OCI-LY7 (cell line): ENCODE measurements around the gene MCF2L2. TPM values are rescaled to one million over a fixed set of nuclear protein-coding genes. Genes with fewer than 3 reads are reported as not detected.

Source experiments
- BruUV-seq: library from RNA; stranded (reverse); fragments of 400-500 nt; replicated peaks from 2 replicates; lab custom pipeline; 2021; lab: Mats Ljungman, UMichigan
- CTCF ChIA-PET: fragments of 300-600 bp; sonication (Branson Sonifier 250); formaldehyde crosslinking; loops from one replicate; lab custom pipeline; 2022; ENCODE audit warnings: antibody characterized with exemption; ENCODE audit not compliant: unreplicated experiment; lab: Charles Lee
- POLR2A ChIA-PET: fragments of 300-600 bp; sonication (Branson Sonifier 250); formaldehyde crosslinking; loops from one replicate; lab custom pipeline; 2022; ENCODE audit warnings: antibody characterized with exemption; lab: Charles Lee
- DNase-seq: peaks from one replicate; pipeline ENCODE4 v3.0.0-alpha.2; 2015; ENCODE audit warnings: low spot score
- H2AFZ ChIP-seq: fragments of 200-600 bp; sonication (generic), shearing (Covaris generic); 2 replicates; pipeline ENCODE4 v1.6.1; 2014; ENCODE audit warnings: mild to moderate bottlenecking, antibody characterized with exemption, low read length, moderate library complexity
- H3K27ac ChIP-seq: fragments of 200-600 bp; sonication (generic); 2 replicates; pipeline ENCODE4 v1.5.1; 2014; ENCODE audit warnings: mixed run types, low read depth, mild to moderate bottlenecking, moderate library complexity, low read length, inconsistent platforms; ENCODE audit not compliant: poor library complexity, severe bottlenecking
- H3K36me3 ChIP-seq: fragments of 200-600 bp; sonication (generic); 2 replicates; pipeline ENCODE4 v1.6.1; 2014; ENCODE audit warnings: mild to moderate bottlenecking, antibody characterized with exemption, low read length, moderate library complexity, mixed read lengths; ENCODE audit not compliant: insufficient read depth
- H3K4me1 ChIP-seq: fragments of 200-600 bp; sonication (generic); 2 replicates; pipeline ENCODE4 v1.5.1; 2014; ENCODE audit warnings: mild to moderate bottlenecking, low read length; ENCODE audit not compliant: insufficient read depth, poor library complexity, severe bottlenecking
- H3K4me2 ChIP-seq: fragments of 200-600 bp; sonication (generic); 2 replicates; pipeline ENCODE4 v1.6.1; 2014; ENCODE audit warnings: mild to moderate bottlenecking, low read length
- H3K4me3 ChIP-seq: fragments of 200-600 bp; sonication (generic); 2 replicates; pipeline ENCODE4 v1.5.1; 2014; ENCODE audit warnings: mild to moderate bottlenecking, low read depth, low read length; ENCODE audit not compliant: poor library complexity, severe bottlenecking
- H3K79me2 ChIP-seq: fragments of 200-600 bp; sonication (generic); 2 replicates; pipeline ENCODE4 v1.6.1; 2016; ENCODE audit warnings: low read depth, mild to moderate bottlenecking, low read length, moderate library complexity, mixed read lengths; ENCODE audit not compliant: insufficient read depth
- H3K9me2 ChIP-seq: fragments of 200-600 bp; sonication (generic); 2 replicates; pipeline ENCODE4 v1.6.1; 2016; ENCODE audit warnings: mild to moderate bottlenecking, low read length, mixed read lengths; ENCODE audit not compliant: insufficient read depth
- H3K9me3 ChIP-seq: fragments of 200-600 bp; sonication (generic); 2 replicates; pipeline ENCODE4 v1.6.1; 2014; ENCODE audit warnings: mild to moderate bottlenecking, mixed run types, low read length, mixed read lengths
- H4K20me1 ChIP-seq: fragments of 200-600 bp; sonication (generic); 2 replicates; pipeline ENCODE4 v1.6.1; 2014; ENCODE audit warnings: mild to moderate bottlenecking, antibody characterized with exemption, low read length, moderate library complexity, mixed read lengths; ENCODE audit not compliant: insufficient read depth
- CTCF ChIP-seq: fragments of 200-600 bp; sonication (generic); conservative IDR thresholded peaks from 2 replicates; pipeline ENCODE4 v1.5.1; 2014; ENCODE audit warnings: mild to moderate bottlenecking, antibody characterized with exemption, low read length, moderate library complexity, mixed read lengths
- EZH2phosphoT487 ChIP-seq: fragments of 200-600 bp; sonication (generic); IDR thresholded peaks from 2 replicates; pipeline ENCODE4 v1.6.1; 2018; ENCODE audit warnings: low read depth, borderline replicate concordance, mild to moderate bottlenecking, mixed run types, antibody characterized with exemption, low read length, moderate library complexity, mixed read lengths
- intact Hi-C: fragments of 100-400 bp; cut with micrococcal nuclease; formaldehyde crosslinking; loops from one replicate; pipeline ENCODE4 v1.10.0; 2022; ENCODE audit not compliant: unreplicated experiment
- total RNA-seq, 2 experiments: library from RNA; depleted of rRNA in 1 of 2; stranded (reverse); fragments of >200 nt in 1 of 2; shearing (Covaris generic) in 1 of 2; gene quantifications; 2 replicates each; pipeline ENCODE4 v1.2.3, GENCODE V29; 2014 to 2022

The MCF2L2 gene
- total RNA-seq, 2 experiments from 2014 or later: 6.6 to 8.0 TPM

- ChIA-PET POLR2A (interaction anchor here (1.1 kb wide), 1 partner anchor 186 kb away, joined by 3 read pairs; no protein-coding TSS in a partner anchor), CTCF (no interaction called here)
- no peak overlapping the region for H3K4me3 ChIP-seq
- H3K36me3 ChIP-seq: no peaks in the 10 kb centered on the region
- H3K4me2 ChIP-seq: no peak overlapping the region
- no peak overlapping the region for H3K27ac ChIP-seq
- H4K20me1 ChIP-seq: no peaks in the 10 kb centered on the region
- no peak overlapping the region for H2AFZ ChIP-seq
- H3K4me1 ChIP-seq: no peaks in the 10 kb centered on the region
- H3K9me3 ChIP-seq: no peaks in the 10 kb centered on the region
- DNase-seq: no peak
- H3K9me2 ChIP-seq: no peaks in the 10 kb centered on the region
- intact Hi-C loops: no loop called here
- TF ChIP-seq CTCF: no peak
- no TSS peak for BruUV-seq
- H3K79me2 ChIP-seq: no peaks in the 10 kb centered on the region
Measured at GRCh38 chr3:183370391-183370790, 58.0 kb downstream of the MCF2L2 start.

DNA sequence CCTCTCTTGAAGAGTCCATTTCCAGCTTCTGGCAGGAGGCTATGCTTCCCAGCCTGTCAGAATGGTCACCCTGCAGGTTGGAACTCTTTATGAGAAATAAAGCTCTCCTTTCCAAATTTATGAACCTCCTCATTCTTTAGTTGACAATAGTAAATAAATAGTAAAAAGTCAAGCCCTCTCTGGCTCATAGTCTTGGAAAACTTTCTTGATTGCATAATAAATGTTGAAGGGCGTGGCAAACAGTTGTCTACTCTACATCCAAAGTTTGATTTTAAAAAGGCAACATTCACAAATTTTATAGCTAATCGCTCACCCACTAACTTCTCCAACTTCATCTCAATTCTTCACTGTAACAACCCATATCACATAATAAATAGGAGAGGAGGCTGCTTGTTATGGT lies 58.8 kb downstream of the MCF2L2 start:
- BruUV-seq: no TSS peak
- TF ChIP-seq EZH2phosphoT487 (no peak), CTCF (no peak)
- intact Hi-C loops: no loop called here
- H3K4me3 ChIP-seq: no peak overlapping the region
- H3K4me2 ChIP-seq: no peak overlapping the region
- ChIA-PET POLR2A (interaction anchor here (0.6 to 1.1 kb wide), 3 partner anchors 50 to 201 kb away, joined by 3 read pairs; no protein-coding TSS in a partner anchor), CTCF (no interaction called here)
- H2AFZ ChIP-seq: no peak overlapping the region
- H3K9me3 ChIP-seq: no peaks in the 10 kb centered on the region
- H3K79me2 ChIP-seq: no peaks in the 10 kb centered on the region
- H3K4me1 ChIP-seq: no peaks in the 10 kb centered on the region
- no peaks in the 10 kb centered on the region for H4K20me1 ChIP-seq
- H3K9me2 ChIP-seq: no peaks in the 10 kb centered on the region
- no peaks in the 10 kb centered on the region for H3K36me3 ChIP-seq
- no peak for DNase-seq
- no peak overlapping the region for H3K27ac ChIP-seq

- POLR2A ChIA-PET: interaction anchor here (0.6 kb wide), 2 partner anchors 11 to 200 kb away, joined by 3 read pairs; no protein-coding TSS in a partner anchor
- intact Hi-C loops: no loop called here
Measured at GRCh38 chr3:183369117-183369516, 59.3 kb downstream of the MCF2L2 start.

More at GRCh38 chr3:183369117-183369516, 59.3 kb downstream of the MCF2L2 start:
- no peaks in the 10 kb centered on the region for H3K79me2 ChIP-seq
- BruUV-seq: no TSS peak
- no peak for DNase-seq
- H3K9me3 ChIP-seq: no peaks in the 10 kb centered on the region
- H3K27ac ChIP-seq: no peak overlapping the region
- H4K20me1 ChIP-seq: no peaks in the 10 kb centered on the region
- no peak overlapping the region for H2AFZ ChIP-seq
- TF ChIP-seq EZH2phosphoT487: no peak
- no peak for TF ChIP-seq CTCF
- CTCF ChIA-PET: no interaction called here
- H3K36me3 ChIP-seq: no peaks in the 10 kb centered on the region
- no peak overlapping the region for H3K4me3 ChIP-seq
- no peak overlapping the region for H3K4me2 ChIP-seq
- no peaks in the 10 kb centered on the region for H3K4me1 ChIP-seq
- no peaks in the 10 kb centered on the region for H3K9me2 ChIP-seq
